Adrenal gland (tissue), 19 donors: ENCODE results near the gene REG4. TPM values are rescaled to one million over a fixed set of nuclear protein-coding genes. Genes with fewer than 3 reads are reported as not detected.
"Not testable (repeated sequence)": the region's sequence is repeated elsewhere in the genome, so short reads cannot be mapped to it uniquely, and the experiment has no call there.

Source experiments
- DNase-seq, 7 donors: peaks; one replicate each; pipeline ENCODE4 v3.0.0-alpha.2; 2019 to 2020
- H3K27ac ChIP-seq, 5 donors: fragments of 200-600 bp; sonication (generic) in 4 of 5; 1 replicate in 3 of 5; 2 replicates in 2 of 5; pipeline versions ENCODE4 v1.5.1 to v1.8.0; 2016 to 2020; ENCODE audit warnings: mild to moderate bottlenecking in 1 of 5
- H3K27me3 ChIP-seq: fragments of 200-600 bp; 2 replicates; pipeline ENCODE4 v1.8.0; 2021
- H3K36me3 ChIP-seq, 2 donors: fragments of 200-600 bp; replicated peaks in 1 of 2; 1 replicate in 1 of 2; 2 replicates in 1 of 2; pipeline versions ENCODE4 v1.5.1 to v1.8.0; 2018 to 2022
- H3K4me1 ChIP-seq, 2 donors: fragments of 200-600 bp; replicated peaks in 1 of 2; 1 replicate in 1 of 2; 2 replicates in 1 of 2; pipeline versions ENCODE4 v1.5.1 to v1.8.0; 2018 to 2021
- H3K4me3 ChIP-seq, 4 donors: fragments of 200-600 bp; sonication (generic) in 3 of 4; one replicate each; pipeline ENCODE4 v1.5.1; 2016 to 2018
- H3K9me3 ChIP-seq, 3 donors: fragments of 200-600 bp; sonication (generic) in 1 of 3; replicated peaks in 1 of 3; 1 replicate in 2 of 3; 2 replicates in 1 of 3; pipeline versions ENCODE4 v1.5.1 to v1.8.0; 2016 to 2021
- CTCF ChIP-seq, 6 experiments: fragments of 450-650 bp in 4 of 6; fragments of 200-600 bp in 2 of 6; sonication (generic) in 1 of 6; IDR thresholded peaks; 1 replicate in 5 of 6; 2 replicates in 1 of 6; pipeline versions ENCODE4 v1.5.1 to v1.8.0; 2016 to 2021; ENCODE audit warnings: antibody characterized with exemption in 6 of 6, mild to moderate bottlenecking in 2 of 6, moderate library complexity in 1 of 6
- POLR2A ChIP-seq, 2 donors: fragments of 450-650 bp; IDR thresholded peaks; one replicate each; pipeline ENCODE4 v1.6.1; 2017; ENCODE audit warnings: antibody characterized with exemption in 2 of 2, mild to moderate bottlenecking in 2 of 2, moderate library complexity in 1 of 2
- WGBS, 4 donors: extraction: QIAGEN DNeasy Blood & Tissue Kit in 2 of 4; methylation state at CpG; one replicate each; pipeline versions ENCODE4 v1.1.5 to v1.1.7; 2013 to 2017; 5-methylcytosine and 5-hydroxymethylcytosine counted together
- intact Hi-C, 2 donors: fragments of 100-400 bp; cut with DNase I; formaldehyde crosslinking; loops; one replicate each; pipeline versions ENCODE4 v1.14.1 to v1.15.0; 2022 to 2023
- long read RNA-seq, 10 donors: library from polyadenylated mRNA in 3 of 10; unstranded in 2 of 10; stranded (forward) in 1 of 10; transcript quantifications; one replicate each; pipeline ENCODE4 v2.0.0 and lab custom pipeline, GENCODE V29; 2021 to 2026
- polyA plus RNA-seq, 3 donors: library from polyadenylated mRNA; stranded (reverse); fragments of 200-250 nt in 2 of 3; fragments of 350-450 nt in 1 of 3; fragmentation: Illumina TruSeq in 1 of 3; extraction: RNeasy Lipid Tissue Mini Kit (QIAGEN cat#74804) in 1 of 3; gene quantifications; one replicate each; pipeline ENCODE4 v1.2.3, GENCODE V29; 2013 to 2014
- total RNA-seq, 9 donors: library from RNA; depleted of rRNA in 4 of 9; stranded (reverse); fragments of >200 nt in 4 of 9; fragments of 120-200 nt in 1 of 9; fragmentation: NEBNext Ultra II Directional in 1 of 9; extraction: Animal tissue kit (Norgen Biotek cat#: 25700) in 1 of 9; gene quantifications; one replicate each; pipeline versions ENCODE4 v1.1.0 to v1.2.4, GENCODE V29; 2013 to 2023
- donor health status: healthy with polysubstance abuse.
- donor health status: Bipolar disorder and iron deficiency.
- donor health status: DM: yes; HTN: yes; CAD: no.
- donor health status: DM: no; HTN: no; CAD: no.
- donor health status: DM: no; HTN: no; CAD: no.
- donor health status: DM: yes; HTN: yes; CAD: no.

Gene REG4
- total RNA-seq = not detected
- not detected for polyA plus RNA-seq
- long read RNA-seq, donor 1 = 0 reads
- long read RNA-seq, donor 2 = 0 reads
- long read RNA-seq, donor 3 = 0 reads
- long read RNA-seq, donor 4 = 0 reads
- long read RNA-seq, donor 5 = 0 reads
- long read RNA-seq, donor 6 = 0 reads
- long read RNA-seq, donor 7 = 0 reads
- long read RNA-seq, donor 8 = 0 reads
- long read RNA-seq, donor 9 = 0 reads
- long read RNA-seq, donor 10 = 0 reads

GRCh38 chr1:119811387-119811786, at the start of gene REG4:
Gene REG4 (minus strand): TSS chr1:119811460. CDS start chr1:119808769, 2,691 bp downstream.
- no peak for DNase-seq
- intact Hi-C loops = no loop called here
- no peak for TF ChIP-seq POLR2A (IDR thresholded peaks at IDR 0.05)
- no peak for TF ChIP-seq CTCF (IDR thresholded peaks at IDR 0.05)
- Histone ChIP-seq H3K4me1 (no peaks in the 10 kb centered on the region), H3K27me3 (peaks cover 11% of the 10 kb centered on the region), H3K27ac (no peak within 1 kb of the TSS), H3K9me3 (no peaks in the 10 kb centered on the region), H3K4me3 (no peak within 1 kb of the TSS), H3K36me3 (no peaks in the 10 kb centered on the region)
- WGBS, 4 donors = 73 to 85% (median 75%) methylated on average over 7 of the region's 7 CpGs

- intact Hi-C loops = no loop called here
- H3K27ac ChIP-seq = no peak overlapping the region
- H3K4me3 ChIP-seq = no peak overlapping the region
- 39 to 65% (median 48%) methylated on average over 4 of the region's 4 CpGs for WGBS, 4 donors
- TF ChIP-seq POLR2A (IDR thresholded peaks at IDR 0.05) (no peak), CTCF (IDR thresholded peaks at IDR 0.05) (no peak)
- no peaks in the 10 kb centered on the region for H3K4me1 ChIP-seq
- H3K9me3 ChIP-seq = no peaks in the 10 kb centered on the region
- no peaks in the 10 kb centered on the region for H3K27me3 ChIP-seq
- no peaks in the 10 kb centered on the region for H3K36me3 ChIP-seq
- DNase-seq = no peak
Observed at GRCh38 chr1:119859647-119860046, 48.4 kb upstream of the REG4 start.

- H3K27me3 ChIP-seq, H3K9me3 ChIP-seq, H3K27ac ChIP-seq, H3K4me3 ChIP-seq, H3K4me1 ChIP-seq, H3K36me3 ChIP-seq, intact Hi-C loops: not testable (repeated sequence)
- 65 to 74% (median 68%) methylated on average over 4 of the region's 4 CpGs for WGBS, 4 donors
- peak in 1 of 7 donors; percentile 10 for DNase-seq
Observed at GRCh38 chr1:119858556-119859214, 47.4 kb upstream of the REG4 start.

GRCh38 chr1:119858126-119858525, 46.9 kb upstream of the REG4 start:
- Histone ChIP-seq H3K36me3 (no peaks in the 10 kb centered on the region), H3K27me3 (no peaks in the 10 kb centered on the region), H3K27ac (no peak overlapping the region), H3K4me1 (no peaks in the 10 kb centered on the region), H3K4me3 (no peak overlapping the region), H3K9me3 (no peaks in the 10 kb centered on the region)
- DNase-seq = no peak
- intact Hi-C loops = no loop called here
- TF ChIP-seq CTCF (IDR thresholded peaks at IDR 0.05) (no peak), POLR2A (IDR thresholded peaks at IDR 0.05) (no peak)
- WGBS, 4 donors = 65 to 94% (median 77%) methylated on average over 2 of the region's 2 CpGs

- H3K9me3 ChIP-seq = no peaks in the 10 kb centered on the region
- no peaks in the 10 kb centered on the region for H3K27me3 ChIP-seq
- H3K36me3 ChIP-seq = no peaks in the 10 kb centered on the region
- H3K27ac ChIP-seq = no peak overlapping the region
- intact Hi-C loops = no loop called here
- no peak for DNase-seq
- no peaks in the 10 kb centered on the region for H3K4me1 ChIP-seq
- TF ChIP-seq CTCF (IDR thresholded peaks at IDR 0.05) (no peak), POLR2A (IDR thresholded peaks at IDR 0.05) (no peak)
- 93 to 96% (median 94%) methylated on average over 20 to 23 of the region's 23 CpGs for WGBS, 4 donors
- no peak overlapping the region for H3K4me3 ChIP-seq
Observed at GRCh38 chr1:119853155-119853554, 41.9 kb upstream of the REG4 start.

GRCh38 chr1:119844206-119844605, 32.9 kb upstream of the REG4 start:
- not testable (repeated sequence) for H3K27me3 ChIP-seq

More at GRCh38 chr1:119844206-119844605, 32.9 kb upstream of the REG4 start:
- H3K36me3 ChIP-seq, H3K27ac ChIP-seq, H3K4me1 ChIP-seq, intact Hi-C loops, H3K9me3 ChIP-seq, H3K4me3 ChIP-seq, DNase-seq: not testable (repeated sequence)
- 66 to 75% (median 67%) methylated on average over 6 of the region's 6 CpGs for WGBS, 4 donors
